ENCODE data around the gene HOOK2. TPM values are rescaled to one million over a fixed set of nuclear protein-coding genes. Genes with fewer than 3 reads are reported as not detected.

Gene HOOK2
- total and polyA plus RNA-seq, 7 experiments from 2014 or later, result 4.0 to 37.5 (median 20.1) TPM

DNA sequence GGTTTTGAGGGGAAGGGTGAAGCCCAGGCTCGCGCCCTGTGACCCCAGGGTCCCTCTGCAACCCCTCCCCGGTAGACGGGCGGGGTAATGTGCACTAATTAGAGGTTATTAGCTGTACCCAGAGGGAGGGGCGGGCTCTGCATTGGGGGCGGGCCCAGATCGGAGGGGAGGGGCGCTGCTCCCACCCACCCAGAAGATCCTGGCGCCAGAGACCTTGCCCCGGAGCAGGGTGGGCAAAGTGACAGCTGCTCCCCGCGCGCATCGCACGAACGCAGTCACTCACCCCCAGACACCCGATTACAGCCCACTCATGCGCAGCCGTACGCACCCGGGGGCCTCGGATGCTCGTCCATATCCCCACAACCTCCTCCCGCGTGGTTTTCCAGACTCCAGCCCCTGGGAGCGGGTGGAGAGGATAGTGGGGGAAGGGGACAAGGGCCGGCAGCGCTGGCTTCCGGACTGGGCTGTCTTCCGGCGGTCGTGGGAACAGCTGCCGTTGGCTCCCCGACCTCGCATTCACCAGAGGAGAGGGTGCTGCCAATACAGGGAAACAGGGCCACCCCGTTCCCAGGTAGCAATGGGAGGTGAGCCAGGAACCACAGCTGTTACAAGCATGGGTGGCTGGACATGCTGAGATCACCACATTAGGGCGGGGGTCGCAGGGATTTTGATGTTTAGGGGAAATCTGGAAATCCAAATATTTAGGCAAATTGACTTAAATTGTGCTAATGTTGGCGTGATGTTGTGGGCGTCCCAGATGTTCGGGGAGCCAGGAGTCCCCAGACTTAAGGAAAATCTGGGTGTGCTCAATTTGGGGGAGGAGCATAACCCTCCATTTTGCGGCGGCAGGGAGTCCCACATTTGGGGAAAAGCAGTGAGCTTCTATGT is 2.9 kb upstream of the HOOK2 start:
- Mint-ChIP-seq H3K4me1 (peaks cover 20 to 45% (median 39%) of the 10 kb centered on the region in 7 donors), H3K9me3 (peaks cover 0 to 8% (median 0%) of the 10 kb centered on the region in 11 donors), H3K36me3 (no peaks in the 10 kb centered on the region), H3K4me3 (peak overlapping the region; percentile 82 to 95 (median 87)), H3K27me3 (no peaks in the 10 kb centered on the region), H3K27ac (peak overlapping the region; percentile 81 to 98 (median 94))
- DNase-seq (peak in 6 of 9 donors; percentile 31 to 57 (median 43)), ATAC-seq (no peak)
- ChIA-PET CTCF (interaction anchor here (0.6 to 5.4 kb wide), 7 partner anchors 10 to 105 kb away, joined by 3 to 169 read pairs (median 10); partner anchors contain the start of genes JUNB, PRDX2 and THSD8), POLR2A (interaction anchor here (0.6 to 12.9 kb wide), 13 partner anchors 7 to 103 kb away, joined by 3 to 621 read pairs (median 5); partner anchors contain the start of genes DHPS, DNASE2, GET3 and JUNB)
- Histone ChIP-seq H3K36me3 (ENCODE audit: control insufficient read depth in 2 of 3, insufficient read depth in 3 of 3, low read length in 3 of 3) (no peaks in the 10 kb centered on the region), H3K27me3 (ENCODE audit: control insufficient read depth in 2 of 2, insufficient read depth in 2 of 2, low read length in 2 of 2) (no peaks in the 10 kb centered on the region), H3K4me3 (ENCODE audit: low read length) (peak overlapping the region; percentile 76), H3K27ac (ENCODE audit: low read depth, low read length) (peak overlapping the region; percentile 94), H3K9me3 (ENCODE audit: control insufficient read depth in 2 of 3, low read length in 3 of 3) (no peaks in the 10 kb centered on the region), H3K4me1 (ENCODE audit: control insufficient read depth in 2 of 2, insufficient read depth in 2 of 2, low read length in 2 of 2) (peaks cover 18 to 34% of the 10 kb centered on the region in 2 donors)
- intact Hi-C loops (cut with micrococcal nuclease), result no loop called here

DNA sequence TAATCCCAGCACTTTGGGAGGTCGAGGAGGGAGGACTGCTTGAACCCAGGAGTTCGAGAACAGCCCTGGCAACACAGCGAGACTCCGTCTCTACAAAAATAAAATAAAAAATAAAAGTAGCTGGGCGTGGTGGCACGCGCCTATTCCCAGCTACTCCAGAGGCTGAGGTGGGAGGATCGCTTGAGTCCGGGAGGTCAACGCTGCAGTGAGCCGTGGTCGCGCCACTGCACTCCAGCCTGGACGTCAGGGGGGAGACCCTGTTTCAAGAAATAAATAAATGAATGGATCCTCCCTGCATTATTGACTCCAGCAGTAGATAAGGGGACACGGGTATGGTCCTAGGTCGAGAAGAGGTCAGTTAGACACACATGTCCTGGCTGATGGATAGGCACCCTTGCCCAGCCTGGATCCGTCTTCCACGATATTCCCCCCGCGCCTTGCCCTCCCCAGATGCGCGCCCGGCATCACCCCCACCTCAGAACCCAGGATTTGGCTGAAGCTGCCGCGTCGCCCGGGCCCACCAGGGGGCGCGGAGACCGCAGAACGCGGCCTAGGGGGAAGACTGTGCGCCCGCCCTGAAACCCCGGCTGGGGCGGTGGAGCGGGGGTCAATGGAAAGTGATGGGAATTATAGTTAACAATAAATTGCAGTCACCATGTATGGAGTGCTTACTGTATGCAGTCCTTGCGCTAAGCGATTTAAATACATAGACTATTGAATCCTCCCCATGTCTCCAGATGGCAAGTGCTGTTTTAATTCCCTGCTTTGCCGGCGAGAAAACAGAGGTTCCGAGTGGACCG is 2.1 kb upstream of the HOOK2 start:
- peaks cover 16 to 28% of the 10 kb centered on the region in 2 donors for H3K4me1 ChIP-seq (ENCODE audit: control insufficient read depth in 2 of 2, insufficient read depth in 2 of 2, low read length in 2 of 2)
- peak; percentile 18 for ATAC-seq

DNA sequence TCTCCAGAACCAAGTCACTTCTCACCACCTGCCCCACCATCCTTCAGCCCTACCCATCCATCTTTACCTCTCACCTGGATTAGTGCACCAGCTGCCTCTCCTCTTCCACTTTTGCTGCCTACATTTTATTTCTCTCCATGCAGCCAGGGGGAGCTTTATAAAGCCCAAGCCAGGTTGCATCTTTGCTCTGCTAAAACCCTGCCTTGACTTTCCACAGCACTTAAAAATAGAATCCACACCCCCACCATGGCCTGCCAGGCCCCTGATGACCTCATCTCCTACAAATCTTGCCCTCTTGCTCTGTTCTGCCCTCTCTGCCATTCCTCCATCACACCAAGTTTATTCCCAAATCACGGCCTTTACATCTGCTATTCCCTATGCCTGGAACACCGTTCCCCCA is 1.8 kb downstream of the HOOK2 start:
- H3K4me3 ChIP-seq (ENCODE audit: low read length), result no peak overlapping the region
- Mint-ChIP-seq H3K4me3 (peak overlapping the region in 7 of 10 donors; percentile 29 to 68 (median 40)), H3K27me3 (no peaks in the 10 kb centered on the region), H3K9me3 (peaks cover 0 to 2% (median 0%) of the 10 kb centered on the region in 11 donors), H3K4me1 (peaks cover 9 to 23% (median 19%) of the 10 kb centered on the region in 7 donors), H3K27ac (peak overlapping the region in 5 of 9 donors; percentile 4 to 67 (median 34)), H3K36me3 (no peaks in the 10 kb centered on the region)
- DNase-seq, result no peak
- H3K27ac ChIP-seq (ENCODE audit: low read depth, low read length), result no peak overlapping the region
- H3K27me3 ChIP-seq (ENCODE audit: control insufficient read depth in 2 of 2, insufficient read depth in 2 of 2, low read length in 2 of 2), result no peaks in the 10 kb centered on the region
- H3K4me1 ChIP-seq (ENCODE audit: control insufficient read depth in 2 of 2, insufficient read depth in 2 of 2, low read length in 2 of 2), result peaks cover 7 to 15% of the 10 kb centered on the region in 2 donors
- CTCF ChIA-PET, result interaction anchor here (0.6 to 7.7 kb wide), 3 partner anchors 13 to 441 kb away, joined by 3 to 38 read pairs (median 9); no protein-coding TSS in a partner anchor
- ATAC-seq, result no peak
- POLR2A ChIA-PET, result interaction anchor here (1.2 to 12.9 kb wide), 3 partner anchors 13 to 26 kb away, joined by 3 to 621 read pairs (median 6); partner anchors contain the start of gene JUNB
- H3K36me3 ChIP-seq (ENCODE audit: control insufficient read depth in 2 of 3, insufficient read depth in 3 of 3, low read length in 3 of 3), result no peaks in the 10 kb centered on the region
- no peaks in the 10 kb centered on the region for H3K9me3 ChIP-seq (ENCODE audit: control insufficient read depth in 2 of 3, low read length in 3 of 3)
- intact Hi-C loops (cut with micrococcal nuclease), result no loop called here

More for the DNA sequence above, 2.1 kb upstream of the HOOK2 start:
- peak; percentile 69 to 89 (median 82) for DNase-seq
- H3K4me3 Mint-ChIP-seq, result peak overlapping the region; percentile 82 to 95 (median 87)
- peaks cover 20 to 45% (median 39%) of the 10 kb centered on the region in 7 donors for H3K4me1 Mint-ChIP-seq
- peaks cover 0 to 8% (median 0%) of the 10 kb centered on the region in 11 donors for H3K9me3 Mint-ChIP-seq
- no peaks in the 10 kb centered on the region for H3K27me3 ChIP-seq (ENCODE audit: control insufficient read depth in 2 of 2, insufficient read depth in 2 of 2, low read length in 2 of 2)
- peak overlapping the region; percentile 42 to 98 (median 94) for H3K27ac Mint-ChIP-seq
- intact Hi-C loops (cut with micrococcal nuclease), result loop anchor here (1.0 kb wide), 1 partner anchor 19 kb away; no protein-coding TSS in a partner anchor
- no peaks in the 10 kb centered on the region for H3K36me3 ChIP-seq (ENCODE audit: control insufficient read depth in 2 of 3, insufficient read depth in 3 of 3, low read length in 3 of 3)
- peak overlapping the region; percentile 76 for H3K4me3 ChIP-seq (ENCODE audit: low read length)
- no peaks in the 10 kb centered on the region for H3K36me3 Mint-ChIP-seq
- no peaks in the 10 kb centered on the region for H3K27me3 Mint-ChIP-seq
- ChIA-PET POLR2A (interaction anchor here (0.6 to 12.9 kb wide), 13 partner anchors 8 to 143 kb away, joined by 3 to 621 read pairs (median 5); partner anchors contain the start of genes DNASE2, GET3, JUNB and PRDX2), CTCF (interaction anchor here (0.6 to 5.4 kb wide), 8 partner anchors 11 to 1373 kb away, joined by 3 to 169 read pairs (median 7); partner anchors contain the start of genes JUNB, PRDX2 and THSD8)
- H3K9me3 ChIP-seq (ENCODE audit: control insufficient read depth in 2 of 3, low read length in 3 of 3), result no peaks in the 10 kb centered on the region
- peak overlapping the region; percentile 94 for H3K27ac ChIP-seq (ENCODE audit: low read depth, low read length)

DNA sequence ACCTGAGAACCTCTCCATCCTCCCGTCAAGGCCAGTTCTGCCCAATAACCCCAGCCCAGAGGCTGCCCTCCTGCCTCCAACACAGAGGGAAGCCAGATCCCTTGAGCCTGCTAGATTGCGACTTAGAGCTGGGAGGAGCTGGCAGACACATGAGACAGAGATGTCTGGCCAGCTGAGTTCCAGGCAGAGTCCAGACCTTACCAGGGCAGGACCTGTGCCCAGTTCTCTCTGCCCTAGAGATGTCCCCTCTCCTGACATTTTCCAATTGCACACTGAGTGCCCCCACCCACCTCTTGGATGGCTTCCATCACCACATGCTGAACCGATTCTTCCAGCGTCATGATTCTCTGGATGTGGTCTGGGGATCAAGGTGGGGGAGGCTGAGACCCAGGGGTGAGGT is 3.0 kb downstream of the HOOK2 start:
- H3K36me3 ChIP-seq (ENCODE audit: control insufficient read depth in 2 of 3, insufficient read depth in 3 of 3, low read length in 3 of 3), result peaks cover 0 to 5% (median 4%) of the 10 kb centered on the region in 3 experiments
- intact Hi-C loops (cut with micrococcal nuclease), result no loop called here

DNA sequence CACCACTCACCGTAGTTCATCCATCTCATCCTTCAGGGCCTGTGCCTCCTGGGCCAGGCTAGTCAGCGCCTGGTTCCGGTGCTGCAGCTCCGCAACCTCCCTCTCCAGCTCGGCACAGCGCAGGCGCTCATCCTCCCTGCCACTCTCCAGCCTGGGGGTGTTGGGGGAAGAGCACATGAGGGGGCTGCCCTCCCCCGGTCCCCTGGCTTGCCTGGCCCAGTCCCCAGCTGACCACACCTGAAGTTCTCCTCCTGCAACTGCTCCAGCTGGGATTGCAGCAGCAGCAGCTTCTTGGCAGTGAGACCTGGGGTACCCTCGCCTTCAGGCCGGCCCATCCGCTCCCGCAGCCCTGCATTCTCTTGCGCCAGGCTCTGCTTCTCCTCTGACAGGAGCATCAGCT is 4.4 kb downstream of the HOOK2 start:
- Mint-ChIP-seq H3K27ac (no peak overlapping the region), H3K36me3 (no peaks in the 10 kb centered on the region), H3K4me3 (no peak overlapping the region), H3K4me1 (peaks cover 6 to 16% (median 10%) of the 10 kb centered on the region in 7 donors), H3K27me3 (no peaks in the 10 kb centered on the region), H3K9me3 (peaks cover 0 to 2% (median 0%) of the 10 kb centered on the region in 11 donors)
- H3K4me3 ChIP-seq (ENCODE audit: low read length), result no peak overlapping the region
- intact Hi-C loops (cut with micrococcal nuclease), result no loop called here
- CTCF ChIA-PET, result interaction anchor here (1.3 to 7.7 kb wide), 4 partner anchors 10 to 77 kb away, joined by 4 to 38 read pairs (median 7); no protein-coding TSS in a partner anchor
- H3K9me3 ChIP-seq (ENCODE audit: control insufficient read depth in 2 of 3, low read length in 3 of 3), result no peaks in the 10 kb centered on the region
- POLR2A ChIA-PET, result interaction anchor here (0.7 to 1.5 kb wide), 3 partner anchors 21 to 31 kb away, joined by 3 to 5 read pairs (median 3); partner anchors contain the start of genes JUNB and THSD8
- H3K4me1 ChIP-seq (ENCODE audit: control insufficient read depth in 2 of 2, insufficient read depth in 2 of 2, low read length in 2 of 2), result peaks cover 7% of the 10 kb centered on the region in 2 donors
- H3K27ac ChIP-seq (ENCODE audit: low read depth, low read length), result no peak overlapping the region
- H3K36me3 ChIP-seq (ENCODE audit: control insufficient read depth in 2 of 3, insufficient read depth in 3 of 3, low read length in 3 of 3), result peaks cover 0 to 5% (median 4%) of the 10 kb centered on the region in 3 experiments
- no peaks in the 10 kb centered on the region for H3K27me3 ChIP-seq (ENCODE audit: control insufficient read depth in 2 of 2, insufficient read depth in 2 of 2, low read length in 2 of 2)
- no peak for ATAC-seq
- no peak for DNase-seq

More for the DNA sequence above, 3.0 kb downstream of the HOOK2 start:
- ATAC-seq (no peak), DNase-seq (no peak)
- ChIA-PET CTCF (interaction anchor here (0.6 to 7.7 kb wide), 2 partner anchors 12 to 39 kb away, joined by 3 to 38 read pairs; no protein-coding TSS in a partner anchor), POLR2A (interaction anchor here (1.2 to 12.9 kb wide), 2 partner anchors 12 to 22 kb away, joined by 3 to 621 read pairs; partner anchors contain the start of gene JUNB)
- no peaks in the 10 kb centered on the region for H3K27me3 ChIP-seq (ENCODE audit: control insufficient read depth in 2 of 2, insufficient read depth in 2 of 2, low read length in 2 of 2)
- H3K4me3 ChIP-seq (ENCODE audit: low read length), result no peak overlapping the region
- peaks cover 6 to 15% (median 9%) of the 10 kb centered on the region in 7 donors for H3K4me1 Mint-ChIP-seq
- no peaks in the 10 kb centered on the region for H3K36me3 Mint-ChIP-seq
- no peak overlapping the region for H3K27ac ChIP-seq (ENCODE audit: low read depth, low read length)
- H3K9me3 Mint-ChIP-seq, result peaks cover 0 to 2% (median 0%) of the 10 kb centered on the region in 11 donors
- H3K9me3 ChIP-seq (ENCODE audit: control insufficient read depth in 2 of 3, low read length in 3 of 3), result no peaks in the 10 kb centered on the region
- no peak overlapping the region for H3K4me3 Mint-ChIP-seq
- H3K27ac Mint-ChIP-seq, result no peak overlapping the region
- peaks cover 7 to 9% of the 10 kb centered on the region in 2 donors for H3K4me1 ChIP-seq (ENCODE audit: control insufficient read depth in 2 of 2, insufficient read depth in 2 of 2, low read length in 2 of 2)
- no peaks in the 10 kb centered on the region for H3K27me3 Mint-ChIP-seq

All from naive thymus-derived CD4-positive, alpha-beta T cell (primary cell).